ENCODE data around the gene SLC29A1. TPM values are rescaled to one million over a fixed set of nuclear protein-coding genes. Genes with fewer than 3 reads are reported as not detected.

Gene SLC29A1
- total RNA-seq, 4 donors from 2014 or later = 18.3 to 95.5 (median 40.8) TPM

GRCh38 chr6:44276667-44277640 is 53.6 kb downstream of the SLC29A1 start:
- no peak for DNase-seq
- Histone ChIP-seq H3K9me3 (no peaks in the 10 kb centered on the region), H3K4me3 (peak overlapping the region in 1 of 4 donors; percentile 49), H3K27me3 (peaks cover 12 to 26% (median 12%) of the 10 kb centered on the region in 3 donors), H3K4me1 (no peaks in the 10 kb centered on the region), H3K36me3 (no peaks in the 10 kb centered on the region), H3K27ac (no peak overlapping the region)
- in situ Hi-C loops (cut with MboI; ENCODE audit: low sequenced_read_pairs in 4 of 4) = no loop called here
- TF ChIP-seq POLR2A (IDR thresholded peaks at IDR 0.05) (no peak), CTCF (IDR thresholded peaks at IDR 0.05 in 4 of 5, conservative IDR thresholded peaks at IDR 0.05 in 1 of 5) (no peak)
- intact Hi-C loops (cut with DNase I; ENCODE audit: low total_unique reads) = no loop called here
- no peak for ATAC-seq

GRCh38 chr6:44277763-44278162 is 54.4 kb downstream of the SLC29A1 start:
- Histone ChIP-seq H3K27ac (no peak overlapping the region), H3K36me3 (no peaks in the 10 kb centered on the region), H3K9me3 (no peaks in the 10 kb centered on the region), H3K4me1 (no peaks in the 10 kb centered on the region), H3K4me3 (no peak overlapping the region), H3K27me3 (peaks cover 7 to 26% (median 10%) of the 10 kb centered on the region in 3 donors)
- TF ChIP-seq CTCF (IDR thresholded peaks at IDR 0.05 in 4 of 5, conservative IDR thresholded peaks at IDR 0.05 in 1 of 5) (no peak), POLR2A (IDR thresholded peaks at IDR 0.05) (no peak)
- intact Hi-C loops (cut with DNase I; ENCODE audit: low total_unique reads) (no loop called here), in situ Hi-C loops (cut with MboI; ENCODE audit: low sequenced_read_pairs in 4 of 4) (no loop called here)
- ATAC-seq (no peak), DNase-seq (no peak)

GRCh38 chr6:44278315-44278714 is 54.9 kb downstream of the SLC29A1 start:
- TF ChIP-seq POLR2A (IDR thresholded peaks at IDR 0.05) (no peak), CTCF (IDR thresholded peaks at IDR 0.05 in 4 of 5, conservative IDR thresholded peaks at IDR 0.05 in 1 of 5) (no peak)
- Histone ChIP-seq H3K9me3 (no peaks in the 10 kb centered on the region), H3K27me3 (peaks cover 7 to 25% (median 10%) of the 10 kb centered on the region in 3 donors), H3K4me3 (no peak overlapping the region), H3K36me3 (no peaks in the 10 kb centered on the region), H3K4me1 (no peaks in the 10 kb centered on the region), H3K27ac (no peak overlapping the region)
- no peak for ATAC-seq
- in situ Hi-C loops (cut with MboI; ENCODE audit: low sequenced_read_pairs in 4 of 4) (no loop called here), intact Hi-C loops (cut with DNase I; ENCODE audit: low total_unique reads) (no loop called here)
- no peak for DNase-seq

- in situ Hi-C loops (cut with MboI; ENCODE audit: low sequenced_read_pairs in 4 of 4) = no loop called here
Observed at GRCh38 chr6:44278774-44279697, 55.6 kb downstream of the SLC29A1 start.

More at GRCh38 chr6:44278774-44279697, 55.6 kb downstream of the SLC29A1 start:
- ATAC-seq (no peak), DNase-seq (no peak)
- intact Hi-C loops (cut with DNase I; ENCODE audit: low total_unique reads) = no loop called here
- TF ChIP-seq CTCF (IDR thresholded peaks at IDR 0.05 in 4 of 5, conservative IDR thresholded peaks at IDR 0.05 in 1 of 5) (no peak), POLR2A (IDR thresholded peaks at IDR 0.05) (no peak)
- H3K36me3 ChIP-seq = no peaks in the 10 kb centered on the region
- H3K4me1 ChIP-seq = no peaks in the 10 kb centered on the region
- no peak overlapping the region for H3K27ac ChIP-seq
- H3K4me3 ChIP-seq = no peak overlapping the region
- no peaks in the 10 kb centered on the region for H3K9me3 ChIP-seq
- peaks cover 7 to 20% (median 10%) of the 10 kb centered on the region in 3 donors for H3K27me3 ChIP-seq

MicroRNA genes within 50 kb of the gene (microRNA counts, 767-probe panel; counts per million panel counts)
- microRNA hsa-miR-4647 = 356 to 448 counts per million in 2 donors

Other genes starting within 250 kb of the SLC29A1 start
- 100 to 1,000 TPM; 100 to 180 (median 152) TPM for gene MRPL14, start 96.1 kb upstream of the SLC29A1 start, total RNA-seq
- 10 to 100 TPM; 27.2 to 71.9 (median 43.7) TPM for gene TMEM63B, start 96.0 kb upstream of the SLC29A1 start, total RNA-seq
- under 1 TPM in 1 of 4 donors, not detected in 3; 0.42 TPM for gene CAPN11, start 64.8 kb upstream of the SLC29A1 start, total RNA-seq
- not detected for gene MYMX, start 6.7 kb upstream of the SLC29A1 start, total RNA-seq
- gene HSP90AB1, start 23.5 kb downstream of the SLC29A1 start, total RNA-seq = 1,000 to 10,000 TPM in 2 of 4 donors, 100 to 1,000 TPM in 2; 878 to 1,576 (median 1,106) TPM
- 10 to 100 TPM; 14.9 to 35.9 (median 21.4) TPM for gene SLC35B2, start 33.9 kb downstream of the SLC29A1 start, total RNA-seq
- 10 to 100 TPM in 2 of 4 donors, 1 to 10 TPM in 2; 4.1 to 11.1 (median 10.0) TPM for gene NFKBIE, start 42.0 kb downstream of the SLC29A1 start, total RNA-seq
- under 1 TPM in 1 of 4 donors, not detected in 3; 0.11 TPM for gene TMEM151B, start 46.9 kb downstream of the SLC29A1 start, total RNA-seq
- gene AARS2, start 89.8 kb downstream of the SLC29A1 start, total RNA-seq = 1 to 10 TPM; 3.9 to 6.3 (median 4.5) TPM
- not detected for gene SPATS1, start 119.1 kb downstream of the SLC29A1 start, total RNA-seq
- 10 to 100 TPM; 26.3 to 30.3 (median 27.7) TPM for gene CDC5L, start 164.1 kb downstream of the SLC29A1 start, total RNA-seq